SK-N-DZ (cell line): ENCODE results near the gene CNN3. TPM values are rescaled to one million over a fixed set of nuclear protein-coding genes. Genes with fewer than 3 reads are reported as not detected.

Source experiments
- DNase-seq: peaks from one replicate; pipeline ENCODE4 v3.0.0-alpha.2; 2015; ENCODE audit warnings: low spot score
- polyA plus RNA-seq, 2 experiments: library from polyadenylated mRNA; depleted of rRNA; stranded (reverse); fragments of >200 nt; gene quantifications; 2 replicates each; pipeline ENCODE4 v1.2.3, GENCODE V29; 2014

Gene CNN3
- 158 and 161 TPM in 2 replicates for polyA plus RNA-seq (2014; cell fraction: cytosol; rRNA removed)
- polyA plus RNA-seq (2014; cell fraction: nucleus; rRNA removed) = 83.0 and 108 TPM in 2 replicates

- peak; percentile 88 for DNase-seq
These were observed at the start of gene CNN3 for GRCh38 chr1:94926915-94927404. TSS of gene CNN3 (minus strand) at chr1:94927110. CDS start at chr1:94926894, 216 bp downstream.

DNA sequence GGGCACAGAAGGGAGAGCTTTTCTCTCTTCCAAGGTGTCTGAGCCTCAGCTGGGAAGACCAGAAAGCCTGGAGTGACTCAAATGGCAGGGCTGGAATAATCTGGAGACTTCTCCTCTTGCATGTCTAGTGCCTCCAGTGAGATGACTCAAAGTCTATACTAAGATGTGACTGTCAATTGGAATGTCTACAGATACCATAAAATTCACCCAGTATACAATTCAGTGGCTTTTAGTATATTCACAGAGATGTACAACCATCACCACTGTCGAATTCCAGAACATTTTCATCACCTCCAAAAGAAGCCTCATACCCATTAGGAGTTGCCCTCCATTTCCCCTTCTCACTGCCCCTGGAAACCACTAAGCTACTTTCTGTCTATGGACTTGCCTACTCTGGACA lies 47.9 kb upstream of the CNN3 start:
- DNase-seq = no peak

- no peak for DNase-seq
These were observed 47.3 kb upstream of the CNN3 start for GRCh38 chr1:94974241-94974640.

GRCh38 chr1:94973309-94973922 lies 46.5 kb upstream of the CNN3 start:
- no peak for DNase-seq

- no peak for DNase-seq
These were observed 44.6 kb upstream of the CNN3 start for GRCh38 chr1:94971491-94971924.

DNA sequence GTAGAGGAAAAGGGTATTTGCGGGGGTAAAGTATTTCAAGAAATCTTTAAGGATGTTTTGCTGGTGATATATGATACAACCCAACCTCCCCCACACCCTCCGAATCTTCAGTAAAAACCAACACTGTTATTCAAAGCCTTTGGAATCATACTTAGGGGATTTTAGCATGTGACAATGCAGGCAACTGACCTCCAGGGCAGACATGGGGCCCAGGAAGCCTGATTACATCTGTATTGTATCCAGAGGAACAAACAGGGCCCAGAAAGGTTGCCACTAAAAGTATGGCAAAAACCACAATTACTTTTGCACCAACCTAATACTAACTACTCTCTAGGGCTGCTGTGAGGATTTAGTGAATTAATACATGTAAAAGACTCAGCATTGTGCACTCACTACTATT lies 43.9 kb upstream of the CNN3 start:
- no peak for DNase-seq

- DNase-seq = no peak
These were observed 42.2 kb upstream of the CNN3 start for GRCh38 chr1:94969137-94969536.

DNA sequence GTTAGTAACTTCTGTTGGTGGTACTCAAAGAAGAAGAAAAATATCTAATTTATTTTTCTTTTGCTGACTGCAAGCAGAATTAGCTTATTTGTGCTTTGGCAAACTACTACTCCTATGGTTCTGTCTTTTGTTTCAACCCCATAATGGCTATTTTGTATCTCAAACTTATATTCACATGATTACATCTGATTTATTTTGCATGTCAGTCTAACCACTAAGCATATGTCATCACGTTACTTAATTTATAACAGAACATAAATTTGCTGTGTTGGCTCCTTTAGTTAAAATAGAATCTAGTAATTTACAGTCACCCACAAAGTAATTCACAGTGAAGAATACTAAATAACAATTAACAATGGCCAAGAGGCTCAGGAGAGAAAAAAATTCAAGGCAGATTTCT lies 39.1 kb upstream of the CNN3 start:
- no peak for DNase-seq

DNA sequence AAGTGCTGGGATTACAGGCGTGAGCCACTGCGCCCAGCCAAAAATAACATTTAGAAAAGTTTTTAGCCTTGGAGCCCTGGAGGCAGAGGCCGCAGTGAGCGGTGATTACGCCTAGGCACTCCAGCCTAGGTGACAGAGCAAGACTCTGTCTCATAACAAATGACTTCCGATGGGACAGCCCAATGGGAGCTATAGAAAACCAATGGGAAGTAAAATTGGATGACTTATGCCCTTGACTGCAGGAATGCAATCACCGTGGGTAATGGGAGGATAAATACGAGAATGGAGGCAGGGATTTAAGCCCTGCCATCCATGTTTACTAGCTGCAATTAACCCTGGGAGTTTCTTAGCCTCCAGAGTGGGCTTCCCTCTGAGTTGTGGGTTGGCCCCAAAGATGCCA lies 37.0 kb upstream of the CNN3 start:
- DNase-seq = no peak

DNA sequence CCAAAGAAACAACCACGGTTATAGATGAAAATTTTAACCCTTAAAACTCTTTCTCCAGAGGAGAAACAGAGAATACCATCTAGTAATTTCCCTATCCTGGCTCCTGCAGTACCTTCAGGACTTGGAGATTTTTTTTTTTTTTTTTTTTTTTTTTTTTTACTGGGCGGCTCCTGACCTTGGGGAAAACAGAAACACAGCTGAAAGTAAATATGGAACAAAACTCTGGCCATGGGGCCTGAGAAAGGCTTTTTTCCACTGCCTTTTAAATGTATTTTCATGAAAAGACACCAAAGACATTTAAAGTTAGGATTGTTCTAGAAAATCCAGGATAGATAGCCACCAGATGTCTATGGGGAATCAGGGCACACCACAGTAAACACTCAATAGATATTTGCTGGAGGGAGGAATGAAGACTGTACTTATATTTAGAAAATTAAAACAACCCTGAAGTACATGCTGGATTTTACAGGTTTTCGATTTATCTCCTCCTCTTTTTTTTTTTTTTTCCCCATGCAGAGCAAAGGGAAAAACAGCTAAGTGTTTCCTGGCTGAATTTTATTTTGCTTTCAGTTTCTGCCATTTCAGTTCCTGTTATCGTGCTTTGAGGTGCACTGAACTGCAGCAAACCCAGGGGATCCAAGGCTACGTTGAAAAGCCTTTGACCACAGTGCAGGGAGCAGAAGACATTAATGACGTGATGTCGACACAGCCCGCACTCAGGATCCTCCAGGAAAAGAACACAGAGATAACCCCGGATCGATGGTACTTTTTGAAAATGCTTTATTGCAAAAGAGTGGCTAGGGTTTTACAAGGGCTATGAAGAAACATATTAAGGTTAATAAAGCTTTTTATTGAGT lies 35.7 kb upstream of the CNN3 start:
- no peak for DNase-seq

- DNase-seq = no peak
These were observed 35.1 kb upstream of the CNN3 start for GRCh38 chr1:94961988-94962387.

- DNase-seq = no peak
These were observed 34.7 kb upstream of the CNN3 start for GRCh38 chr1:94961582-94961981.

DNA sequence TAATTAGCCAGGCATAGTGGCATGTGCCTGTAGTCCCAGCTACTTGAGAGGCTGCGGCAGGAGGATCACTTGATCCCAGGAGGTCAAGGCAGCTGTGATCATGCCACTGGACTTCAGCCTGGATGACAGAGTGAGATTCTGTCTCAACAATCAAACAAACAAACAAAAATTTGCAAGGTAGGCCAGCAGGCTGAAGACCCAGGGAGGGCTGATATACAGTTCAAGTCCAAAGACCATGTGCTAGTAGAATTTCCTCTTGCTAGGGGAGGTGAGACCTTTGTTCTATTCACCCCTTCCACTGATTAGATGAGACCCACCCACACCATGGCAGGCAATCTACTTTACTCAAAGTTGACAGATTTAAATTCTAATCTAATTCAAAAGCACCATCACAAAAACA lies 31.2 kb upstream of the CNN3 start:
- no peak for DNase-seq

DNA sequence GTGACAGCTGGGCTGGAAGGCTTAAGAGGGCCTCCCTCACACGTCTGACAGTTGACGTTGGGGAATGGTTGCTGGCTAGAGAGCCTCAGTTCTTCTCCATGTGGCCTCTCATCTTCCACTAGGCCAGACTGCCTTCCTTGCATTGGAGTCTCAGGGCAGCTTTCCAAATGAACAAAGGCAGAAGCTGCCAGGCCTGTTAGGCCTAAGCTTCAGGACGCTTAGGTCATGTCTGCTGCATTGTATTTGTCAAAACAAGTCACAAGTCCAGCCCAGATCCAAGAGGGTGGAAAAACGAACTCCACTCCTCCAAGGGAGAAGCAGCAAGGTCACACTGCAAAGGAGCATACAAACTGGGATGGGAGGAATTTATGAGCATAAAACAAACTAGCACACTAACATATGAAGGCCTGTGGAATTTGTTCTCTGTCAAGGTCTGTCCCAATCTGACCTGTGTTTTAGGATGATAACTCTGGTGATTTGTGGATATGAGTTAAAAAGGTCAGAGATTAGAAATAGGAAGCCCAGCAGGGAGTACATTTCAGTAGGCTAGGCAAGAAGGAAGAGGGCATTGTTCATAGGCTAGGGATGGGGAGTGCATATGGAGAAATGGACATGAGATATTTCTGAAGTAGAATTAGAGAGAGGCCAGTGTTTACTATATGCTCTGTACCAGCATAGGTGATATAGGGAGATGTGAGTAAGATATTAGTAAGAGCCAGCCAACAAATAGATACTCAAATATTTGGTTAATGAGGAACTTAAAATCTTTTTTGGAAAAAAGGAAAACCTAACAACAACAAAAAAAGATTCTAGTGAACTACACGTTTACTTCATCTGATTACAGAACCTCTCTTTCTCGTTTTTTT lies 29.1 kb upstream of the CNN3 start:
- no peak for DNase-seq

DNA sequence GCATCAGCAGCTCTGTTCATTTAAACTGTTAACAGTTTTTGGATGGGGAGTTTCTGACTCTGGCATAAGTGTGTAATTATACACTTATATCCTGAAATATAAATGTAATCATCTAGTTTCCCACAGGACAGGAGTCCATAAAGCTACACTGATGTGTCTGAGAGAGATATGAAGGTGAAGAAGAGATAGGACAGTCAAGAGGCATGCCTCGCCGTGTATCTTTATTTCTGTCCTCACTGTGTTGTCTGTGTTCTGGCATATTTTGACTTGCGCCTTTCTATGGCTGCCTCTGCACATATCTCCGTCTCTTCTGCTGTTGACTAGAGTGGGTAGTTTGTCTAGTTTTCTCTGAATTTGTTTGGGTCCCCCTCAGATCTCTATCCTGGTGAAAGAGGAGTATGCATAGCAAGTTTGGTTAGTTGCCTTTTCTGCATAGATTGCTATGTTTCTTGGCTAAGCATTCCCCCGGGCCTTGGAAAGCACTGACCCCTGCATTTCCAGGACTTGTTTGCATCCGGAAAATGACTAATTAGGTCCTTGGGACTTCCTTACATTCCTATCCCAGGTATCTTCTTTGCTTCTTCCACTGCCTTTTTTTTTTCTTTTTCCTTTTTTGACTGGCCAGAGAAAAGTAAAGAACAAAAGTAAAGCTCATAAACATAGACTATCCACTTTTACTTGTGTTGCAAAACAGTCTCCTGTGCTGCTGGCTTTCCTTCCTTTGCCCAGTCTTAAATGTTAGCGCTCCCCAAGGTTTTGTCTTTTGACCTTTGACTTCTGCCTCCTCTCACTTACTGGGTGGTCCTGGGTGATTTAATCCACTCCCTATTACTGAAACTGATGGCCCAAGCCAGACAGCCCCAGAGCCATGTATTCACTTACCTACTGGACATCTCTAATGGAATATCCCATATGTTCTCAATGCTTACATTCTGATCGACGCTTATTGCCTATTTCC lies 27.6 kb upstream of the CNN3 start:
- DNase-seq = no peak

DNA sequence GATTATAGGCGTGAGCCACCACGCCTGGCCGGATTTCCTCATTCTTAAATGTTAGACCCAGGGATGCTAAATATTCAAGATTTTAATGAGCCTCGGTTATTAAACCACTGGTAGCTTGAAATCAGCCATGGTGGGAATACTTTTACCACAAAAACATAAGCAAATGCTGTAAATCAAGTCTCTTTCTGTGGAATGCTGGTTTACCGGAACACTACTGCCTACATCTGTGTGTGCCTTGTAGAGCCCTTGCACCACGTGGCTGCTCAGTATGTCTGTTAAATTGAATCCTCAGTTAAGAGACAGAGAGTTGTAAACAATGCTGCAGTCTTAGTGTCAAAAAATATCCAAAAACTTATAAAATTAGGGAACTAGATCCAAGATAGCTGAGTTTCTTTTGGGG lies 26.8 kb upstream of the CNN3 start:
- DNase-seq = no peak

DNA sequence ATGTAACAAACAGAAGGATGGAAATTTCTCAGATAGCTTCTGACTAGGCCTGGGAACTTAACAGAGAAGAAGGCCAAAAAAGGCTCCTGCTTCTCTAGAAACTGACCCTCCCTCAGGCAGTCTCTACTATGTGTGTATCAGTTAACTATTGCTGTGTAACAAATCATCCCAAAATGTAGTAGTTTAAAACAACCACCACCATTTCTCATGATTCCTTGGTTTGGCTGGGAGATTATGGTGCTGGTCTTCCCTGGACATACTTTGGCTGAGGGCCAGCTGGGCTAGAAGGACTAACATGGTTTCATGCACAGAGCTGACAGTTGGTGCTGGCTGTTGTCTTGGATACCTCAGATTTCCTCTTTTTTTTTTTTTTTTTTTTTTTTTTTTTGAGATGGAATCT lies 26.2 kb upstream of the CNN3 start:
- no peak for DNase-seq

DNA sequence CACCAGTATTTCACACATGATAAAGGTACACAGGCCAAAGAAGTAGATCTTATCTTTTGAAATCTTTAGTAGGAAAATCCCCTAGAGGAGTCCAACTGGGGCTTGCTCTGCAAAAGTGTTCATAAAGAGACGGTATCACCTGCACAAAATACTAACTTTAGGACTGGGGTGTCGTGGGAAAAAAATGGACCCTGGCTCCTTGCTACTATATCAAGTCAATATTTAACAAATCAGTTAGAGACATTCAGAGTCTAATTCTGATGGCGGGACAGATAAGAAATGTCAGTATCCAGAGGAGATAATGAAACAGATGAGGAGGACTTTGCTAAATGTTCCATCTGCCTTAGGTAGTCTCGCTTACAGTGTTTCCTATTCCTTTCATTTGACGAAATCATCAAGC lies 25.6 kb upstream of the CNN3 start:
- no peak for DNase-seq

DNA sequence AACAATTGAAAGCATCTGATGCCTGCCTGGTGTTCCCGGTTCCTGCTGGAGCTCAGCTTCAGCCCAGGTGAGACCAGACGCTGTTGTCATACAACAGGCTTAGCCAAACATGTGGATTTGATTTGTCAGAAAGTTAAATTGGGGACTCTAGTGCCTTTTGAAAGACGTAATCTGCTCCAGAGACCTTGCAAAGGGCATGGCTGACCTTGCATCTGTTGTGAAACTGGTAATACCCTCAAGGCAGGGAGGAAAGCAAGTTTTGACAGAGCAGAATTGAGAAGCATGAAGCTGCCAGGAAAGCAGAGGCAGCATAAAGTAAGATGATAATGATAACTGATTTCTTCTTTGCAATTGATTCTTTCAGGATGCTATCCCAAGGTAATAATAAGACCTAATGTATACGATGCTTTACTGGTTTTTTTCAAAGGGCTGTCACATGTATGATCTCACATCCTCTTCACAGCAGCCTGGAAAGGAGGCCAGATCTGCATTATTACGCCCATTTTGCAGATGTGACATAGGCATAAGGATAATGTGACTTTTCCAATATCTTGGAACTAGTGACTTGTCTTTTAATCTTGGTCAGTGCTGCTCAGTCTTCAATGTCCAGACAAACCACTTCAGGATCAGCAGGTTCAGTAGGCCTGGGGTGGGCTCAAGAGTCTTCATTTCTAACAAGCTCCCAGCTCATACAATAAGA lies 24.7 kb upstream of the CNN3 start:
- peak; percentile 15 for DNase-seq

GRCh38 chr1:94951046-94951445 lies 24.1 kb upstream of the CNN3 start:
- DNase-seq = no peak
